SKM-1 treated with dmso at 0.1 percent for 144 hours (cell line): Measurements from ENCODE around the gene TBXA2R.
"Not testable (repeated sequence)": the region's sequence is repeated elsewhere in the genome, so short reads cannot be mapped to it uniquely, and the experiment has no call there.

Experiments
- DNase-seq: peaks from one replicate; lab custom pipeline; 2025; ENCODE audit not compliant: unreplicated experiment; lab: John Stamatoyannopoulos, UW

The TBXA2R gene

DNA sequence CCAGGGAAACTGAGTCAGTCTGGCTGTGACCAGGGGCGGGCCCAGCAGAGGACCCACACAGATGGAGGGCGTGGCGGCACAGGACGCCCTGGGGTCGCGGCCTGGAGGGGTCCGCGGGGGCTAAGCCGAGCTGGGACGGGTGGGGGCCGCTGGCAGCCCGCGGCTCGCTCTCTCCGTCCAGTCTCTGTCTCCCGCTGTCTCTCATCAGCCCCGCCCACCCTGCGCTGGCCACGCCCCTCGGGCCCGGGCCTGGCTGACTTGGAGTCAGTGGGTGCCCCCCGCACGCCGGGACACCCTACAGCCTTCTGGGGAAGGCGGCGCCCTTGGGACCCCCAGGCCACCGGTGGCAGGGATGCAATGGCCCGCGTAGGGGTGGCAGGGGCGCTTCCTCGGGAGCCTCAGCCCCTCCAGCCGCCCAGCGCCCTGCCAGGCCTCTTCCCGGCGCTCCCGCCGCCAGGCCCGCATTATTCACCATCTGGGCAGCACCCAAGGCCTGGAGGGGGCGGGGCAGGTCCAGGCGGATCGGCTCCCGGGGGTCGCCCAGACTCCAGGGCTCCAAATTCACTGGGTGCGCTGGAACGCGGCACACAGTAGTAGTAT lies at the start of gene TBXA2R:
Gene TBXA2R (minus strand): TSS at position 186 of the 600 bp plus-strand sequence. CDS start 6,241 bp downstream, outside the sequence.
- DNase-seq: no peak

DNA sequence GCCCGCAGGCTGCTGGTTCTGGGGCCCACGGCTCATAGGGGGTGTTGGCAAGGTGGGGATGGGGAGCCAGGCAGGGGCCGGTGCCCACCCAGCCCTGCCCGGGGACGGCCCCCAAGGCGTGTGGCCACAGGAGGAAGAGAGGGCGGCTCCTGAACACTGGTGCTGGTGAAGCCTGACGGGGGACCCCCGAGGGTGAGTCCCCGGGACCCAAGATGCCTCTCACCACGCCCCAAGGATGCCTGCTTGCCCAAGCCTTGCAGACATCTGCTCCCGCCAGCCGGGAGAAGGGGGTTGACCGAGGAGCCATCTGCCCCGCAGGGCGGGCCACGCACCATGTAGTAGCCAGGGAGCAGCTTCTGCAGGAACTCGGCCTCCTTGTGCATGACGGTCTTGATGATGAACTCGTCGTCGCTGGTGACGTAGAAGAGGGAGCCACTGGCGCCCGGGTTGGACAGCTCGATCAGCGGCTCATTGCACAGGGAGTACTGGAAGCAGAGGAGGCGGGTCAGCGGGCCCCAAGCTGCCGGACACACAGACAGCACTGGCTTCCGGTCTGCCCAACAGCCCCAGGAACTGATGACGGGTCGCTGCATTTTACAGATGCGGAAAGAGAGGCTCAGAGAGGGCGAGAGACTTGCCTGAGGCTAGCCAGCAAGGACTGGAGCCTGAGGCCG lies 49.5 kb upstream of the TBXA2R start:
- DNase-seq: no peak

DNA sequence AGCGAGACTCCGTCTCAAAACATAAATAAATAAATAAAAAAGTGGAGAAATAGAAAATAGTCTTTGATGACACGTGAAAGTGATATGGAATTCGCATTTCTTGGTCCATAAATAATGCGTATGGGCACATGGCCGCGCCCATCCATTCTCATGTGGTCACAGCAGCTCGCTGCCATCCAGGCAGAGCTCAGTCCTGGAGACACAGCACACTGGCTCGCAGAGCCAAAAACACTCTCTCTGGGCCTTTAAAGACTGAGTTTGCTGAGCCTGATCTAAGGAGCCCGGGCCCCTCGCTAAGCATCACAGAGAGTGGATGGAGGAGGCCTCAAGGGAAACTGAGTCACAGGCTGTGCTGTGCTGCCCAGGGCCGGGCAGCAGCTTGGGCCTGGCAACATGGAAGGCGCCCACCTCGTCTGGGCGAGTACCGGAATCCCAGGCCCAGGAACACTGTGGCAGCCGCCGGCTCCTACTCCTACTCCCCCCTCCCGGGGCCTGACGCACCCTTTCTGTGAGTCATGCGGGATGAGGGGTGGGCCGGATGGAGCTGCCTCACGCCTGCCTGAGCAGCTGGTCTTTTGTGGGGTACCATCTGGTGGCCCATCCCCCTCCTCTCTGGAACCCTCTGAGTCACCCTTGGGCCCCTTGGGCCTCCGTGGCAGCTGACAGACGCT lies 48.9 kb upstream of the TBXA2R start:
- no peak for DNase-seq

DNA sequence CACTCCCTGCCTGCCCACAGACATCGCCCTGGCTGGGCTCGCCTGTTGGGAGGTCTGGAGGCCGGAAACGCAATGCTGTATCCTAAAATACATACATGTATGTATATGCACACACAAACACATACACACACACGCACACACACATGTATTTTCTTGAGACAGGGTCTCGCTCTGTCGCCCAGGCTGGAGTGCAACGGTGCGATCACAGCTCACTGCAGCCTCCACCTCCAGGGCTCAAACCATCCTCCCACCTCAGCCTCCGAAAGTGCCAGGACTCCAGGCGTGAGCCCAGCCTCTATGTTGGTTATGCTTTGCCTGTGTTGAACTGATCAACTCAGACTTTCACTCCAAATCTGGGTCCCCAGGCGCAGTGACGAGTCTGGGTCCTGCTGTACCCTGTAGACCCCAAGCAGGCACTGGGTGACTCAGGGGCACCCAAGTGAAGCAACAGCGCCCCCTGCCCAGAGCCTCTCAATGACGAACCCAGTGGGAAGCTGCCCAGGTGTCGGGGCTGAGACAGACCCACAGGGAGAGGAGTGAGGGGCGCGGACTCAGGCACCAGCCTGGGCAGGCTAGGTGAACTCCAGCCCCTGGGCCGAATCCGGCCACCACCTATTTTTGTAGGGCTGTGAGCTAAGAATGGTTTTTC lies 47.3 kb upstream of the TBXA2R start:
- DNase-seq: no peak

DNA sequence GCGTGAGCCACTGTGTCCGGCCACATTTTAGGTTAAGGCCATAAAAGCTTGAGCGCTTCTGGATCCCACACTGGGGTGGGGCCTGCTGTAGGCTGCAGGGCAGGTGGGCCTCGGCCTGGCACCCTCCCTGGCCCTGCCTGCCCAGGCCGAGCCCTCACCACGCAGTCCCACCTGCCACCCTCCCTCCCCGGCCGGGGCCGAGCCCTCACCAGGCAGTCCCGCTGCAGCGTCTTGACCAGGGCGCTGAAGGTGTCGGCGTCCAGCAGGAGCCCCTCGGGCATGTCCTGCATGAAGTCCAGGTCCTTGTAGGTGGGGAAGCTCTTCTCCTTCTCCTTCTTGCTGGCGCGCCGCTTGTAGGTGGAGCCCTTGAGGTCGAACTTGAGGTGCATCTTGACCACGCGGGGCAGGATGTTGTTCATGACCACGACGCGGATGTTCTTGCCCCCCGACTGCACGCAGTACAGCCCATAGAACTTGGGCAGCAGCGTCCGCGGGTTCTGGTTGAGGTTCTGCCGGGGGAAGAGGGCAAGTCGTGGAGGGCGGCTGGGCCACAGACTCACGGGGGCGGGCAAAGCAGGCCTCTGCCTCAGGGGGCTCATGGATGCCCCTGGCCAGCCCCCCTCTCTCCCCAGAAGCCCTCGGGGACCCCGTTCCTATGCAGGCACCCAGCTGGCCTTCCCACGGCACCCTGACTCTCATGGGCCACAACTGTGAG lies 46.6 kb upstream of the TBXA2R start:
- no peak for DNase-seq

DNA sequence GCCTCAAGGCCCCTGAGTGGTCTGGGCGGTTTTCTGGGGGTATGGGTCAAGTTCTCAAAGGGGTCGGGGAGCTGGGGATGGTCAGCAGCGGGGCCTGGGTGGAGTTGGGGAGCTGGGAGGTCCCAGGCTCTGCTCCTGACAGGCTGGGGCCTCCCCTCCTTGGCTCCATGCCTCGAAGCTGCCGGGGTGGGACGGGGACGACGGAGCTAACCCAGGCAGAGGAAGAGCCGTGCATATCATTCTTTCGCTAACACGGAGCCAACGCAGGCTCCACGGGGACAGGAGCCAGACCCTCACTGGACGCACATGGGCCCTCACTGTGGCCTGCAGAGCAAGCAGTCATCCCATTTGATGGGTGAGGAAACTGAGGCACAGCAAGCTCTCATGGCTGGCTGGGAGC lies 45.7 kb upstream of the TBXA2R start:
- no peak for DNase-seq

DNA sequence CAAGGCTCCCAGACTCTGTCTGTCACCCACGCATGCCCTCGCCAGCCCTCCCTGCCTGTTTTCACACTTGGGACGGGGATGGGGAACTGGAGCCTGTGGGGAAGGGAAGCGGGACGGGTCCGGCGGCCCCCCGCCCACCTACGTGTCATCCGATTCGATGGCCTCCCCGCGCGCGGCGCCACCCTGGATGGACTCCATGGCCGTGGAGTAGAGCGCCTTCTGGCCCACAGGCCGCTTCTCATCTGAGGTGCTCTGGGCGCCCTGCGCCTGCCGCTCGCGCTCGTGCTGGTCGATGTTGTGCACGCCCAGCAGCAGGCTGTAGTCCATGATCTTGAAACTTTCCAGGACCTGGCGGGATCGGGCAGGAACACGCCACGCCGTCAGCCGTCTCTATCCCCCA lies 45.0 kb upstream of the TBXA2R start:
- no peak for DNase-seq

DNA sequence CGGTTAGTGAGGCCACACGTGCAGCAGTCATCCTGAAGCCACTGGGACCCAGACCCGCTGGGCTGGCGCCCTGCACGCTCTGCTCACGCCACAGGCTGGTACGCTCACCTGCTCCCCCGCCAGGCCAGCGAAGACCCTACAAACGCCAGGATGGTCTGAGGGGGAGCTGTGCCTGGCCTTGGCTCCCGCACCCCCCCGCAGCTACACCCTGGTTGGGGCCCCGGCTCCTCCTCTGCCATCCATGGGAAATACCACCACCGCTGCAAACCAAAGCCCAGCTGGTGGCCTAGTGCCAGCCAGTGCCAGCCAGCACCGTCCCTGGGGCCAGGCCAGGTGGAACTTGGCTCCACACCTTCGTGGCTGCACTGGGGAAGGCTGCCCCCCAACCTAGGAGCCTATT lies 43.2 kb upstream of the TBXA2R start:
- DNase-seq: no peak

DNA sequence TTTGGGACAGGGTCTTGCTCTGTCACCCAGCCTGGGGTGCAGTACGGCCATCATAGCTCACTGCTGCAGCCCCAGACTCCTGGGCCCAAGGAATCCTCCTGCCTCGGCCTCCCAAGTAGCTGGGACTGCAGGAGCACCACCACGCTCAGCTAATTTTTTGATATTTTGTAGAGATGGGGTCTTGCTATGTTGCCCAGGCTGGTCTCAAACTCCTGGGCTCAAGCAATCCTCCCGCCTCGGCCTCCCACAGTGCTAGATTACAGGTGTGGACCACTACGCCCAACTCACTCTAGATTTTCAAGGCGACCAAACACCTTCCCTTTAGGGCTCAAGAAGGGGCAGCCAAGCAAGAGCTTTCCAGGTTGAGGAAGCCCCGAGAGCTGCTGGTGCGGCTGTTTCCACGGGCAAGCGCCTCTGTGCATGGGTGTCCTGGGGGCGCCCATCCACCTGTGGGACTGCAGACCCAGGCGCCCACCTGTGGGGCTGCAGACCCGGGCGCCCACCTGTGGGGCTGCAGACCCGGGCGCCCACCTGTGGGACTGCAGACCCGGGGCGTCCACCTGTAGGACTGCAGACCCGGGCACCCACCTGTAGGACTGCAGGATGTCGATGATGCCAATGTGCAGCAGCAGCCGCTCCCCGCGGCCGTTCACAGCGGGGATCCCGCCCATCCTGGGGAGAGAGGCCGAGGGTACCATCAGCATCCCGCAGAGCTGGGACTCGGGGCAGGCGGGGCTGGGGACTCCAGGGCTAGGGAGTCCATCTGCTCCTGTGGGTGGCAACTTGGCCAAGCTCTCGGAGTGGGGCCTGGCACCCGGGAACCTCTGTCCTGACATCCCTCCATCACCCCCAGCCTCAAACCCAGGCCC lies 41.6 kb upstream of the TBXA2R start:
- no peak for DNase-seq

DNA sequence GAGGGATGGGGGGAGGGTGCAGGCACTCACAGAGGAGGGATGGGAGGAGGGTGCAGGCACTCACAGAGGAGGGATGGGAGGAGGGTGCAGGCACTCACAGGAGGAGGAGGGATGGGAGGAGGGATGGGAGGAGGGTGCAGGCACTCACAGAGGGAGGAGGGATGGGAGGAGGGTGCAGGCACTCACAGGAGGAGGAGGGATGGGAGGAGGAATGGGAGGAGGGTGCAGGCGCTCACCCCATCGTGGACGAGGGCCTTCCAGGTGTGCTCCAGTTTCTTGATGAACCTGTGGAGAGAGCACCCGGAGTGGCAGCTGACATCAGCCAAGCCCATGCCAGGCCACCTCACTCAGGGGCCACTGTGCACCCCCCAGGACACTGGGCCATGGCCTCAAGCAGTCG lies 40.4 kb upstream of the TBXA2R start:
- not testable (repeated sequence) for DNase-seq

DNA sequence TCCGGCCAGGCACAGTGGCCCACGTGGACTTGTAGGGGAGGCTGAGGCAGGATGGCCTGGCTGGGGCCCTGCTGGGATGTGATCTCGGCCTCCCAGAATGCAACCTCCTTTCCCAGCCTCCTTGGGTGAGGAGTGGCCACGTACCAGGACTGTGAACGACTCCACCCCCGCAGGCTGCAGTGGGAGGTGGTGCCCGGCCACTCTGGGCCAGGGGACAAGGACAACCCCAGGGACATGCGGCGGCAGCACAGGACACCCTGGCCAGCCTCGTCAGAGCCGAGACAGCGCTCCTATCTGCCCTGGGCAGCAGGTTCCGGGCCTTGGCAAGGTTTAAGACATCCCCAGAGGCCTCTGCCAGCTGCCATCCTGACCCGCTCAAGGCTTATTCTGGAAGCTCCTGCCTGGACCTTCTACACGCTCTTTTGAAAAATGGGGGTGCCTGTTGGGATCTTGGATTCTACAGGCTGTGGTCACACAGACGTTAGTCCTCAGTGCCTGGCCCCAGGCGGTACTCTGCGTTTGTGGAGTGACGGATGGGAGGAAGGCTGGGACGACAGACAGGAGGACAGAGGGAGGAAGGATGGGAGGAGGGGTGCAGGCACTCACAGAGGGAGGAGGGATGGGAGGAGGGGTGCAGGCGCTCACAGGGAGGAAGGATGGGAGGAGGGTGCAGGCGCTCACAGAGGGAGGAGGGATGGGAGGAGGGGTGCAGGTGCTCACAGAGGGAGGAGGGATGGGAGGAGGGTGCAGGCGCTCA lies 39.8 kb upstream of the TBXA2R start:
- DNase-seq: no peak

DNA sequence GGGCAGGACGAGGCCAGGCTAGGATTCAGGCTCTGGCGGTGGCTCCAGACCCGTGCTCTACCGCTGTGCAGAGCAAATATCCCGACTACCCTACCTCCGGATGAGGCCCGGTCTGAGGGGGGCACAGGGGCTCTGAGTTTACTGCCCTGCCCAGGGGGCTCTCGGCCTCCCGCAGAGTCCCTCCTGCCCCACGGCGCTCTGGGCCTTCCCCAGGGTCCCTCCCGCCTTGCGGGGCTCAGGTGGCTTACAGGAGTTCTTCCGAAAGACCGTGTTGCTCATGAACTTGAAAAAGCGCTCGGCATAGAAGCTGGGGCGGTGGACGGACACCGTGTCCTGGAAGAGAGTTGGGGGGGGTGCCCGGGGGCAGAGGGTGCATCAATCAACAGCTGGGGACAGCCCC lies 39.1 kb upstream of the TBXA2R start:
- DNase-seq: no peak

DNA sequence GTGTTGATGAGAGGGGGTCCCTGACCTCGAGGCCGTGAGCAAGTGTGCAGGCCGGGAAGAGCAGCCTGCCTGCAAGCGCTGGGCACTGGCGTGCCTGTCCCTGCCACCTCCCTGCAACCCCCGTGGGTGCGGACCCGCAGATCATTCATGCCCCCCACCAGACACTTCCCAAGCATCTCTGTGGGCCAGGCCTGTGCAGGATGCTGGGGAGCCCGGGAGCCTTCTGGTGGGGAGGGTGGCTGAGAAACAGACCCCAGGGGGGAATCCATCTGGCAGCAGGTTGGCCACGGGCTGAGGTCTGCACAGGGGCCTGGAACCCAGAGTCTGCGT lies 38.4 kb upstream of the TBXA2R start:
- DNase-seq: no peak

DNA sequence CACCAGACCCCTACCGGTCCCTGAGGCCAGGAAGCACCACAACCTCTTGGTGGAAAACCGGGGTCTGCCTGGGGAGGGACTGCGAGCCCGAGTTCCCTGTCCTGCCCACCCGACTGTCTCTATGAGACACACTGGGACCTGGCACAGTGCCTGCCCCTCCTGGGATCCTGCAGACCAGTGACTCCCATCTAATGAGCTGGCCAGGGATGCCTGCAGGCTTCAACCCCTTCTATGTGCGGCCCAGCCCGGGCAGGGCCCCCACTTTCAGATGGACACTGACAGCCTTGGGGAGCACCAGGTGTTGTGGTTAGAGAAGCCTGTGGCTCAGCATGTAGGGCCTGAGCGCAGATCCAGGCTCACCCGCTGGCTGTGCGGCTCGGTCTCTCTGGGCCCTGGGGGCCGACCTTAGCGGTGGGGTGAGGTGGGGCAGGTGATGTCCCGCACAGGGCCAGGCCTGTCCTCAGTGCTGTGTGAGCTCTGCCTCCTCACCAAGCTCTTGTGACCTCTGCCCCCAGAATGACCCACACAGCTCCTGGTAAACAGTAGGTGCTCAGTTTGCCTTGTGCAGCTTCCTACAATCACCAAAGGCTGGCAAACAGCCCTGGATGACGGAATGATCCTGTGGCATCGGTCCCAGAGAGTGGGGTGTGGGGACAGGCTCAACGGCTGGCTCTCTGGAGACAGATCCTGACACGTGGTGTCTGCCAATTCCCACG lies 37.8 kb upstream of the TBXA2R start:
- DNase-seq: no peak

DNA sequence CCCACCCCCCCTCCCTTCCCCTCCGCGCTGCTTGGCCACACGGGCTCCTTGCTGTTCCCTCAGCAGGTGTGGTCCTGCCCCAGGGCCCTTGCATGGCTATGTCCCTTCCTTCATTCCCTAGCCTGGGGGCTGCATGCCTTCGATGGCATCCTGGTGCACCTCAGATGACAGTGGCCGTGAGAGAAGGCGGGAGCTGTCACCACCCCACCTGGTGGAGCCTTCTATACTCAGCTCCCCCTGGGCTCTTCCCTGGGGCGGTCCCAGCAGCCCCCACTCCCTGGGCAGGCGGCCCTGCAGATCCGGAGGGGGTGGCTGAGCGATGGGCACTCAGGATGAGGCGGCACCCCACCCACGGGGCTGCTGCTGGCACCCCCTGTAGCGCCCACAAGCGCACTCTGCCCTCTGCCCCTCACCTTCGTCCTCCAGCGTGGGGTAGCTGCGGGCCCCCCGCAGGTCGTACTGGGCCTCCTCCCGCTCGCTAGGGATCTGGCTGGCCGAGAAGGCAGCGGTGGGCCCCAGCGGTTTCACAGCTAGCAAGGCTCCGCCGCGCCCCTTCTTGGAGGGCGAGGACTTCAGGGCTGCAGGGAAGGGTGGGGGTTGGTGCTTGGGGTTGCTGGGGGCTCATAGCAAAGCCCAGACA lies 37.1 kb upstream of the TBXA2R start:
- no peak for DNase-seq

DNA sequence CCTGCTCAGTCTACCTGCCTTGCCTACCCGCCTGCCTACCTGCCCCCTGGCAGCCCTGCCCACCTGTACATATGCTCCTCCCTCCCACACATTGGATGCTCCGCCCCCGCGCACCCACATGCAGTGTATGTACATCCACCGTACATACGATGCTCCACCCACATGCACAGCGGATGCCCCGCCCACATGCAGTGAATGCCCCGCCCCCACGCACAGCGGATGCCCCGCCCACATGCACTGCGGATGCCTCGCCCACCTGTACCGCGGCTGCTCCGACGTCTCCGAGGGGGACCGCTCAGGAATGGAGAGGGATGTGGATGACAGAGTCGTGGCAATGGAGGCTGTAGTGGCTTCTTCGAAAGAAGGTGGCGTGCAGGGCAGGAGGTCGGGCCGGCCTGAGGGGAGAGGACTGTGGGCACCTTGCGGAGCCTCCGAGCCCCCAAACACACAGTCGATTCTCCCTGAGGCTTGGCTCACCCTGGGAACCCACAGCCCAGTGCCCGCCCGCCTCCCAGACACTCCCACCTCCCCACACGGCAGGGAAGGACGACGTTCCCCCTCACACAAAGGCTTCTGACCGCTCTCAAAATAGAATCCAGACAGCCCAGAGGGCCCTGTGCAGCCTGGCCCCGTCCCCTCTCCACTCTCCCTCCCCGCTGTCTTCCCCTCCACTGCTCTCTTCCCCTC lies 36.5 kb upstream of the TBXA2R start:
- DNase-seq: no peak

DNA sequence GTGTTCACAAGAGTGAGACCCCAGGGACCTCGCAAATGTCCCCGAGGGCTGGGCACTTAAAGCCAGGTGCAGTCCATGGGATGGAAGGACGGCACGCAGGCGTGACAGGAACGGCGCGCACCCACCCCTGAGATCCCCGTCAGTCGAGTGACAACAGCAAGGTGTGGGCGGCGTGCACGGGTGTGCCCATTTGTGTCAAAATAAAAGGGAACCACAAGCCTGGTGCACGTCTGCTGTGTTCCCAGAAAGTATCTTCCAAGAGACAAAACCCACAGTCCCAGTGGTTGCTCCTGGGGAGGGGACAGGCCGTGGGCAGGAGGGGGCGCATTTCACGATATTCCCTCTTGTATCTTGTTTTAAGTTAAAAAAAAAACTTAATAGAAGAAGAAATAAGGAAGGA lies 35.6 kb upstream of the TBXA2R start:
- no peak for DNase-seq
